GM12878 (cell line): Measurements from ENCODE around the gene SZRD1. TPM values are rescaled to one million over a fixed set of nuclear protein-coding genes. Genes with fewer than 3 reads are reported as not detected.
A peak's percentile ranks its signal among the peaks of the same experiment; 100 is the strongest.

Experiments used
- ATAC-seq: fragments of 200-7000 bp; cut with Tn5 transposase; 3 replicates; pipeline ENCODE4 v1.9.1; 2020; ENCODE audit warnings: mild to moderate bottlenecking, moderate library complexity
- BruUV-seq: library from RNA; stranded (reverse); fragments of 400-500 nt; replicated peaks from 2 replicates; lab custom pipeline; 2021; lab: Mats Ljungman, UMichigan
- CTCF ChIA-PET: fragments of 300-600 bp; sonication (Branson Sonifier 250); formaldehyde crosslinking; extraction: SDS; loops from one replicate; lab custom pipeline; 2021; ENCODE audit warnings: inconsistent platforms; lab: Yijun Ruan, JAX
- POLR2A ChIA-PET: fragments of 350-600 bp; formaldehyde crosslinking; extraction: SDS; loops from one replicate; lab custom pipeline; 2021; ENCODE audit warnings: inconsistent platforms; lab: Charles Lee
- RAD21 ChIA-PET: fragments of 300-600 bp; sonication (Branson Sonifier 250); formaldehyde crosslinking; loops from one replicate; lab custom pipeline; 2023; ENCODE audit warnings: antibody characterized with exemption; ENCODE audit not compliant: unreplicated experiment; lab: Charles Lee
- SMC1A ChIA-PET: fragments of 300-600 bp; sonication (Branson Sonifier 250); formaldehyde crosslinking; loops from one replicate; lab custom pipeline; 2023; ENCODE audit not compliant: unreplicated experiment, uncharacterized antibody; lab: Charles Lee
- DNase-seq: peaks from one replicate; pipeline ENCODE4 v3.0.0-alpha.2; 2011; ENCODE audit warnings: low read depth, low spot score
- FAIRE-seq: peaks from 3 replicates; lab custom pipeline; 2011; peaks lifted over from hg19 to GRCh38; lab: Jason Lieb, UNC
- H2AFZ ChIP-seq: 2 replicates; pipeline ENCODE4 v1.6.0; 2011; ENCODE audit warnings: low read depth, low read length, control low read depth; ENCODE audit not compliant: control insufficient read depth
- H3K27ac ChIP-seq: 2 replicates; pipeline ENCODE4 v1.5.1; 2011; ENCODE audit warnings: control low read depth; ENCODE audit not compliant: control insufficient read depth, insufficient read depth
- H3K27me3 ChIP-seq, 2 experiments: replicated peaks in 1 of 2; 2 replicates each; pipeline versions ENCODE4 v1.6.0 to v1.6.1; 2011; ENCODE audit warnings: low read length in 1 of 2; ENCODE audit not compliant: control insufficient read depth in 2 of 2, insufficient read depth in 2 of 2
- H3K36me3 ChIP-seq, 2 experiments: 2 replicates each; pipeline ENCODE4 v1.5.1; 2011; ENCODE audit warnings: low read length in 1 of 2; ENCODE audit not compliant: control insufficient read depth in 2 of 2, insufficient read depth in 2 of 2
- H3K4me1 ChIP-seq: 2 replicates; pipeline ENCODE4 v1.6.1; 2011; ENCODE audit warnings: mild to moderate bottlenecking, low read length, moderate library complexity, mixed read lengths; ENCODE audit not compliant: control insufficient read depth, insufficient read depth
- H3K4me2 ChIP-seq: 2 replicates; pipeline ENCODE4 v1.6.0; 2011; ENCODE audit warnings: control low read depth; ENCODE audit not compliant: control insufficient read depth, insufficient read depth
- H3K4me3 ChIP-seq: fragments of 200-600 bp; sonication (generic); 2 replicates; pipeline ENCODE4 v1.5.1; 2016
- H3K79me2 ChIP-seq: 2 replicates; pipeline ENCODE4 v1.6.0; 2011; ENCODE audit warnings: low read length; ENCODE audit not compliant: control insufficient read depth, insufficient read depth
- H3K9ac ChIP-seq: 2 replicates; pipeline ENCODE4 v1.8.0; 2011; ENCODE audit warnings: low read length, control low read depth, mixed read lengths; ENCODE audit not compliant: control insufficient read depth, insufficient read depth
- H3K9me3 ChIP-seq: replicated peaks from 3 replicates; pipeline ENCODE4 v1.5.1; 2011; ENCODE audit warnings: mild to moderate bottlenecking, low read length; ENCODE audit not compliant: control insufficient read depth, insufficient read depth
- H4K20me1 ChIP-seq: 2 replicates; pipeline ENCODE4 v1.6.0; 2011; ENCODE audit not compliant: control insufficient read depth, insufficient read depth
- KAT2A ChIP-seq: conservative IDR thresholded peaks from 2 replicates; pipeline ENCODE4 v1.6.1; 2011; ENCODE audit warnings: low read depth, low read length; ENCODE audit not compliant: control insufficient read depth
- MEF2B ChIP-seq: fragments of 450-650 bp; IDR thresholded peaks from 2 replicates; pipeline ENCODE4 v1.6.1; 2018; ENCODE audit warnings: mild to moderate bottlenecking, moderate library complexity; ENCODE audit not compliant: partially characterized antibody, poor library complexity, severe bottlenecking
- NBN ChIP-seq: fragments of 450-650 bp; IDR thresholded peaks from 2 replicates; pipeline ENCODE4 v1.6.1; 2016
- NRF1 ChIP-seq: conservative IDR thresholded peaks from 2 replicates; pipeline ENCODE4 v1.6.1; 2011; ENCODE audit warnings: mild to moderate bottlenecking, low read depth, low read length, improper control_type of control experiment
- POLR2AphosphoS5 ChIP-seq: IDR thresholded peaks from 2 replicates; pipeline ENCODE4 v1.6.1; 2011; ENCODE audit warnings: mild to moderate bottlenecking, low read length, inconsistent platforms
- RUNX3 ChIP-seq: IDR thresholded peaks from 2 replicates; pipeline ENCODE4 v1.6.1; 2012; ENCODE audit warnings: low read length, inconsistent platforms
- WRNIP1 ChIP-seq: IDR thresholded peaks from 2 replicates; pipeline ENCODE4 v1.6.1; 2011; ENCODE audit warnings: low read depth, low read length, improper control_type of control experiment, borderline replicate concordance
- WGBS: methylation state at CpG from one replicate; pipeline ENCODE4 v1.1.6; 2016; ENCODE audit warnings: low lambda C conversion rate; ENCODE audit not compliant: insufficient replicate concordance, insufficient coverage; ENCODE audit errors: missing lambda C conversion rate; 5-methylcytosine and 5-hydroxymethylcytosine counted together
- in situ Hi-C: fragments of 300-500 bp; cut with MboI; formaldehyde crosslinking; loops from 9 replicates; pipeline ENCODE4 v1.14.3; 2018; ENCODE audit warnings: mixed read lengths
- intact Hi-C: fragments of 100-400 bp; cut with micrococcal nuclease; formaldehyde crosslinking; loops from one replicate; pipeline ENCODE4 v1.14.2; 2022; ENCODE audit not compliant: unreplicated experiment
- polyA plus RNA-seq, 11 experiments: library from polyadenylated mRNA; depleted of rRNA in 4 of 11; unstranded in 6 of 11; stranded (reverse) in 5 of 11; fragments of >200 nt; fragmentation: Nextera tagmentation in 4 of 11; fragmentation: Illumina TruSeq in 1 of 11; extraction: Ambion mirVana in 4 of 11; extraction: Trizol in 1 of 11; gene quantifications; 1 replicate in 1 of 11; 2 replicates in 10 of 11; pipeline versions ENCODE4 v1.2.1 to v1.2.3, GENCODE V29; 2011 to 2016; ENCODE audit warnings: inconsistent platforms in 2 of 11, missing spikeins in 2 of 11, low read depth in 1 of 11
- total RNA-seq, 4 experiments: library from RNA; depleted of rRNA in 3 of 4; stranded (reverse); fragments of >200 nt in 3 of 4; fragmentation: Illumina TruSeq in 1 of 4; extraction: Trizol in 1 of 4; gene quantifications; 2 replicates each; pipeline versions ENCODE4 v1.2.1 to v1.2.3, GENCODE V29; 2013 to 2021
- TF ChIP-seq, protein P1 (sequence below): fragments of 450-650 bp; IDR thresholded peaks from 2 replicates; pipeline ENCODE4 v1.6.1; 2017; ENCODE audit warnings: low read depth, mild to moderate bottlenecking, moderate library complexity
- TF ChIP-seq, protein P2 (sequence below): IDR thresholded peaks from 2 replicates; pipeline ENCODE4 v1.6.1; 2012; ENCODE audit warnings: mild to moderate bottlenecking, low read depth, low read length

The SZRD1 gene
- total and polyA plus RNA-seq, 10 of the 15 experiments (the other 5 are each of a cell fraction or from before 2014, with no cell fraction given), result 5.6 to 213 (median 113) TPM

DNA sequence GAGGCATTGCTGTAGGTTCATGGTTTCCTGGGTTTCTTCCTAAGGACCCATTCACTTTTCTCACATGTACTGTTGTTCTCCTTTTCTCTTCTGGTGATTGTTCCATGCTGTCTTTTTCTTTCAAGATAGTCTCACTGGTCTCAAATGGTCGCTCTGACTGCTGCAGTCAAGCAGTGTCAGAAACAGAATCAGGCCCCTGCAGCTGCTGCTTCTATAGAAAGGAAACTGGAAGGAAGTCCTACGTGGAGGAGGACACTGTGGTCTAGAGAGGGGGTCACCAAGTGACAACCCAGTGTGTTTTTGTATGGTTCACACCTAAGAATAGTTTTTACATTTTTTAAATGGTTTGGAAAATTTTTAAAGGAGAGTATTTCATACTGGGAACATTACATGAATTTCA is 75.9 kb downstream of the SZRD1 start:
- Histone ChIP-seq H3K4me3 (peak overlapping the region; percentile 90; the same call in 1 of the 2 replicates), H2AFZ (no peak overlapping the region), H3K36me3 (peaks cover 4 to 11% of the 10 kb centered on the region in 2 experiments; a peak in 3 of 4 replicates), H3K27ac (no peak overlapping the region; the same call in 1 of the 2 replicates), H3K9me3 (no peaks in the 10 kb centered on the region), H3K4me1 (peaks cover 18% of the 10 kb centered on the region; the same call in 1 of the 2 replicates), H4K20me1 (no peaks in the 10 kb centered on the region), H3K79me2 (peaks cover 41% of the 10 kb centered on the region), H3K4me2 (peak overlapping the region; percentile 70; the same call in 1 of the 2 replicates), H3K27me3 (no peaks in the 10 kb centered on the region), H3K9ac (peak overlapping the region; percentile 47)
- TF ChIP-seq, protein P1, sequence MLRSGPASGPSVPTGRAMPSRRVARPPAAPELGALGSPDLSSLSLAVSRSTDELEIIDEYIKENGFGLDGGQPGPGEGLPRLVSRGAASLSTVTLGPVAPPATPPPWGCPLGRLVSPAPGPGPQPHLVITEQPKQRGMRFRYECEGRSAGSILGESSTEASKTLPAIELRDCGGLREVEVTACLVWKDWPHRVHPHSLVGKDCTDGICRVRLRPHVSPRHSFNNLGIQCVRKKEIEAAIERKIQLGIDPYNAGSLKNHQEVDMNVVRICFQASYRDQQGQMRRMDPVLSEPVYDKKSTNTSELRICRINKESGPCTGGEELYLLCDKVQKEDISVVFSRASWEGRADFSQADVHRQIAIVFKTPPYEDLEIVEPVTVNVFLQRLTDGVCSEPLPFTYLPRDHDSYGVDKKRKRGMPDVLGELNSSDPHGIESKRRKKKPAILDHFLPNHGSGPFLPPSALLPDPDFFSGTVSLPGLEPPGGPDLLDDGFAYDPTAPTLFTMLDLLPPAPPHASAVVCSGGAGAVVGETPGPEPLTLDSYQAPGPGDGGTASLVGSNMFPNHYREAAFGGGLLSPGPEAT, result no peak
- no peak for TF ChIP-seq KAT2A
- TF ChIP-seq RUNX3, result no peak
- no peak for TF ChIP-seq WRNIP1
- TF ChIP-seq, protein P2, sequence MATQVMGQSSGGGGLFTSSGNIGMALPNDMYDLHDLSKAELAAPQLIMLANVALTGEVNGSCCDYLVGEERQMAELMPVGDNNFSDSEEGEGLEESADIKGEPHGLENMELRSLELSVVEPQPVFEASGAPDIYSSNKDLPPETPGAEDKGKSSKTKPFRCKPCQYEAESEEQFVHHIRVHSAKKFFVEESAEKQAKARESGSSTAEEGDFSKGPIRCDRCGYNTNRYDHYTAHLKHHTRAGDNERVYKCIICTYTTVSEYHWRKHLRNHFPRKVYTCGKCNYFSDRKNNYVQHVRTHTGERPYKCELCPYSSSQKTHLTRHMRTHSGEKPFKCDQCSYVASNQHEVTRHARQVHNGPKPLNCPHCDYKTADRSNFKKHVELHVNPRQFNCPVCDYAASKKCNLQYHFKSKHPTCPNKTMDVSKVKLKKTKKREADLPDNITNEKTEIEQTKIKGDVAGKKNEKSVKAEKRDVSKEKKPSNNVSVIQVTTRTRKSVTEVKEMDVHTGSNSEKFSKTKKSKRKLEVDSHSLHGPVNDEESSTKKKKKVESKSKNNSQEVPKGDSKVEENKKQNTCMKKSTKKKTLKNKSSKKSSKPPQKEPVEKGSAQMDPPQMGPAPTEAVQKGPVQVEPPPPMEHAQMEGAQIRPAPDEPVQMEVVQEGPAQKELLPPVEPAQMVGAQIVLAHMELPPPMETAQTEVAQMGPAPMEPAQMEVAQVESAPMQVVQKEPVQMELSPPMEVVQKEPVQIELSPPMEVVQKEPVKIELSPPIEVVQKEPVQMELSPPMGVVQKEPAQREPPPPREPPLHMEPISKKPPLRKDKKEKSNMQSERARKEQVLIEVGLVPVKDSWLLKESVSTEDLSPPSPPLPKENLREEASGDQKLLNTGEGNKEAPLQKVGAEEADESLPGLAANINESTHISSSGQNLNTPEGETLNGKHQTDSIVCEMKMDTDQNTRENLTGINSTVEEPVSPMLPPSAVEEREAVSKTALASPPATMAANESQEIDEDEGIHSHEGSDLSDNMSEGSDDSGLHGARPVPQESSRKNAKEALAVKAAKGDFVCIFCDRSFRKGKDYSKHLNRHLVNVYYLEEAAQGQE, result no peak
- no peak for TF ChIP-seq POLR2AphosphoS5
- TF ChIP-seq MEF2B, result no peak
- TF ChIP-seq NRF1, result no peak
- no peak for TF ChIP-seq NBN
- SMC1A ChIA-PET, result interaction anchor here (4.6 kb wide), 1 partner anchor 8 kb away, joined by 30 read pairs; no protein-coding TSS in a partner anchor
- ATAC-seq, result no peak
- RAD21 ChIA-PET, result interaction anchor here (1.0 to 1.1 kb wide), 2 partner anchors 8 to 75 kb away, joined by 3 to 6 read pairs; no protein-coding TSS in a partner anchor
- intact Hi-C loops, result loop anchor here (5.0 to 10.0 kb wide), 3 partner anchors 54 to 512 kb away; partner anchors contain the start of gene RNU1-1
- in situ Hi-C loops, result no loop called here
- no peak for DNase-seq
- POLR2A ChIA-PET, result interaction anchor here (1.1 kb wide), 1 partner anchor 80 kb away, joined by 3 read pairs; no protein-coding TSS in a partner anchor
- WGBS, result 12% methylated on average over 2 of the region's 2 CpGs
- FAIRE-seq, result no peak
- no TSS peak for BruUV-seq
- CTCF ChIA-PET, result interaction anchor here (1.0 to 6.9 kb wide), 4 partner anchors 8 to 198 kb away, joined by 3 to 50 read pairs (median 22); no protein-coding TSS in a partner anchor
